Vein endothelial cell (primary cell): ENCODE measurements around the gene PRPS1L1. TPM values are rescaled to one million over a fixed set of nuclear protein-coding genes. Genes with fewer than 3 reads are reported as not detected.

Experiments
- total RNA-seq: library from RNA; depleted of rRNA; stranded (reverse); fragments of >200 nt; gene quantifications from 2 replicates; pipeline ENCODE4 v1.2.3, GENCODE V29; 2012

Gene PRPS1L1
- total RNA-seq = not detected in 2 replicates

GRCh38 chr7:18027628-18028027 lies at the start of gene PRPS1L1:
TSS of gene PRPS1L1 (minus strand) at chr7:18027846.

Other genes with a start within 250 kb of the PRPS1L1 start
- 33.3 and 34.3 TPM in 2 replicates for gene SNX13, start 87.4 kb downstream of the PRPS1L1 start, total RNA-seq